ENCODE results near the gene GRIN2A.

- TF ChIP-seq POLR2A (IDR thresholded peaks at IDR 0.05; ENCODE audit: low read length) (no peak), GATA1 (IDR thresholded peaks at IDR 0.05; ENCODE audit: low read depth, low read length) (no peak)
Observed at GRCh38 chr16:10137341-10137740, 44.9 kb downstream of the GRIN2A start.

All from erythroblast (primary cell).